ENCODE measurements around the gene AMH.

AMH gene

DNA sequence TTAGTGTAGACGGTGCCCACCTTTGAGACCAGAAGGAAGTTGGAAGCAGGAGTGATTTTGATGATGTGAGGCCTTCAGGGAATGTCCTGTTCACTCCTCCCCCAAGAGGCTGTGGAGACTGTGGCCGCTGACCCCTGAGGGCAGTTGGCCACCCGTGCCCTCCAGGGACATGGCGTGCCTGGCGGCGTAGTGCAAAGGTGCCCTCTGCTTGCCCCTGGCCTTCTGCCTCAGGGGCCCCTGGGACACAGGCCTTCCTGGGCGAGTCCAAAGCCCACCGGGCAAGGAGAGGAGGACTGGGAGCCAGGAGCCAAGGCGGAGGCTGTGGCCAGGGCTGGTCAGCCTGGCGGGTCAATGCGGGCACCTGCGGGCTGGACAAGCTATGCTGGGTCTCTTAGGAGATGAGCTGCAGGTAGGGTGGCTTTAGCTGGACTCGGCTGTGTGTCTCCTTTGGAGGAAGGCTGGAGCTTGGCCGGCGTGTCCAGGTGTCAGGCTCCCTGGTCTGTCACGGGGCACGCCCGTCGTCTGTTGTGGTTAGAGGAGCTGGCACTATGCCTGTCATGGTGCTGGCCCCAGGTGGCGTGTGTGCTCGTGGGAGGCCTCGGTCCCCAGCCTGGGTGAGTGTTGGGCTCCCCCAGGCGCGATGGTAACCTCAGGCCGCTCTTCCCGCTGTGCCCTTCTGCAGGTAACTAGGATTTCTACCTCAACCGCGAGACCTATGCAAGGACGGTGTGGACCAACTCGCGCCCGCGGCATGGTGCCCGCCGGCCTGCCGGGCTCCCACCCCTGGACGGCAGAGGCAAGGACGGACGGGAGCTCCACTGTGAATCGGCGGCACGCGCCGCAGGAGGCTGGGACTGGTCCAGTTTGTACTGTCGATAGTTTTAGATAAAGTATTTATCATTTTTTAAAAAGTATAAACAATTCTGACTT lies 19.8 kb upstream of the AMH start:
- peaks cover 70% of the 10 kb centered on the region for H3K36me3 ChIP-seq (ENCODE audit: control insufficient read depth, insufficient read depth, low read length)
- no peak overlapping the region for H3K4me3 ChIP-seq (ENCODE audit: extremely low read depth, insufficient read depth, low read length, poor library complexity, severe bottlenecking)
- H3K4me1 ChIP-seq (ENCODE audit: control insufficient read depth, insufficient read depth, low read length, poor library complexity, severe bottlenecking), result no peaks in the 10 kb centered on the region
- H3K27ac ChIP-seq (ENCODE audit: low read depth, low read length, severe bottlenecking), result no peak overlapping the region
- no peaks in the 10 kb centered on the region for H3K9me3 ChIP-seq (ENCODE audit: control insufficient read depth, low read length)
- 95 to 97% methylated on average over 35 to 39 of the region's 45 CpGs for WGBS, 2 experiments (ENCODE audit: insufficient coverage in 2 of 2)

DNA sequence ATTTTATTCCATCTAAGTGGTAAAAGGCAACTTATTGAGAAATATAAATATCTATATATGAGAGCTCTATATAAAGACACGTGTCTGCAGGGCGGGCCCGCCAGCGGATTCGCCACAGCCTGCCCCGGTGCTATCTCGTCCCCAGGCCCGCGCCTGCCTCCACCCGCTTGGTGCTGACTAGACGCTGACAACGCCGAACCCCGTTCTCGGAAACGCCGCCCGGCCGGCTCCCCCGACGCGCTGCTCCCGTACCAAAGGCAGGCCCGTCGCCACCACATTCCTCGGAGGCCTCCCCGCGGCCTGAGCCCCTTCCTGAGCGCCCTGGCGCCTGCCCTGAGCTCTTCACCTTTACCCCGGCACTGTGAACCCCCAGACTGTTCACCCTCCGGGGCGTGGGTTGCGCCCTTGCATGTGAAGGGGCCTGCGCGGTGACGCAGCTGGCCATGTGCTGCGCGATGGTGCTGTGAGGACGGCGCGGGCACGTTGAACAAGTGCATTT lies 19.0 kb upstream of the AMH start:
- Histone ChIP-seq H3K4me3 (ENCODE audit: extremely low read depth, insufficient read depth, low read length, poor library complexity, severe bottlenecking) (no peak overlapping the region), H3K27ac (ENCODE audit: low read depth, low read length, severe bottlenecking) (peak overlapping the region; percentile 10)
- 97% methylated on average over 43 of the region's 43 CpGs for WGBS, 2 experiments (ENCODE audit: insufficient coverage in 2 of 2)

DNA sequence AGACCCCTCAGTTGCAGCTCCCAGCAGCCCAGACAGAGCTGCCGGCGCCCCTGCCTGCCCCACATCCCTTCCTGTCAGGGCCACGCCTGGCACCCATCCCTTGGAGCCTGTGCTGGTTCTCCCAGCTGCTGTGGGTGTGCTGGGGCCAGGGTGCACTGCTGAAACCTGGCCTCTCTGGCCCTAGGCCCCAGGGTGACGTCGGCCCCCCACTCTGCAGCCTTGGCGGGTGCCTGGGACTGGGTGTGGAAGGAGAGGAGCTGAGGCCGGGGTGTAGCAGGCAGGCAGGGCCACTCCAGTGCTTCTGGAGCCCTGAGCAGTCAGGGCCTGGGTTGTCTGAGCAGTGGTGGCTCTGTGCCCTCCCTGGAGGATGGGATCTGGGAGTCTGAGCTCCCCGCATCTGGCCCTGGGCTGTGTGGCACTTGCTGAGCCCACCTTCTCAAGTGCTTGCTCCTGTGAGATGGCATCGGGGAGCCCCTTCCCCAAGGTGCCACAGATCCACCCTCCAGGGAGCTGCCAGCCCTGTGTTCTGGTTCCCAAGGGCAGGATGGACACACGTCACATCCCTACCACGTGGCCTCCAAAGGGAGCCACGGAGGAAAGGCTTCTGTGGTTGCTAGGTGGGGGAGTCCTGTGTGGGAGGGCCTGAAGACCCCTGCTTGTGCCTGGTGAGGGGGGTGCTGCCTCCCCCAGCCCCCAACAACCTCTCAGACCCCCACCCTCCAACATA lies 18.2 kb upstream of the AMH start:
- Histone ChIP-seq H3K4me1 (ENCODE audit: control insufficient read depth, insufficient read depth, low read length, poor library complexity, severe bottlenecking) (no peaks in the 10 kb centered on the region), H3K4me3 (ENCODE audit: extremely low read depth, insufficient read depth, low read length, poor library complexity, severe bottlenecking) (no peak overlapping the region), H3K36me3 (ENCODE audit: control insufficient read depth, insufficient read depth, low read length) (peaks cover 58% of the 10 kb centered on the region), H3K9me3 (ENCODE audit: control insufficient read depth, low read length) (no peaks in the 10 kb centered on the region), H3K27ac (ENCODE audit: low read depth, low read length, severe bottlenecking) (no peak overlapping the region)
- WGBS, 2 experiments (ENCODE audit: insufficient coverage in 2 of 2), result 92 to 93% methylated on average over 7 to 10 of the region's 12 CpGs

More for the DNA sequence above, 19.0 kb upstream of the AMH start:
- H3K36me3 ChIP-seq (ENCODE audit: control insufficient read depth, insufficient read depth, low read length), result peaks cover 67% of the 10 kb centered on the region
- no peaks in the 10 kb centered on the region for H3K9me3 ChIP-seq (ENCODE audit: control insufficient read depth, low read length)
- no peaks in the 10 kb centered on the region for H3K4me1 ChIP-seq (ENCODE audit: control insufficient read depth, insufficient read depth, low read length, poor library complexity, severe bottlenecking)

DNA sequence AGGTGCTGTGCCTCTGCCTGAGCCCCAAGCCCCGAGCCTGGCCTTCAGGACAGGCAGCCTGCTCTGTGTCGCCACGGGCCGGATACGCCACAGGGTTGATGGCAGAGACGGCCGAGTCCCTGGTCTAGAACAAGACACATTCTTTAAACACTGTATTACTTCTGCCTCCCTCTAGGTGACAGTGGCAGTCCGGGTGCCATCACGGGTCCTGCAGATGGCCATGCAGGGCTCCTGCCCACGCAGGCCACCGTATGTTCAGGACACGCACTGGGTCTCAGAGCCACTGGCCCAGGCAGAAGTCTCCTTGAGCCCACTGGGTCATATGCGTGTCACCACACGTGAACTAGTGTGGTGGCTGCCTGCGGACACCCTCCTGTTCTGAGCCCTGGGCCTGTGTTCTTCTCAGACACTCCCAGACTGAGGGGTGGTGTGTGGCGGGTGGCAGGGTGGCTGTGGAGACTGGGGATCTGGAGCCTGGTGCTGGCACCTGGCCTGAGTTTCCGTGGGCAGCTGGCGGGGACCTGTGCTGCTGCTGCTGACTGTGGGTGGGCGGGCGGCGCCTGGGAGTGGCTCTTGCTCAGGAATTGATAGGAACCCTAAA lies 17.4 kb upstream of the AMH start:
- WGBS, 2 experiments (ENCODE audit: insufficient coverage in 2 of 2), result 92 to 95% methylated on average over 21 of the region's 21 CpGs
- peaks cover 53% of the 10 kb centered on the region for H3K36me3 ChIP-seq (ENCODE audit: control insufficient read depth, insufficient read depth, low read length)

DNA sequence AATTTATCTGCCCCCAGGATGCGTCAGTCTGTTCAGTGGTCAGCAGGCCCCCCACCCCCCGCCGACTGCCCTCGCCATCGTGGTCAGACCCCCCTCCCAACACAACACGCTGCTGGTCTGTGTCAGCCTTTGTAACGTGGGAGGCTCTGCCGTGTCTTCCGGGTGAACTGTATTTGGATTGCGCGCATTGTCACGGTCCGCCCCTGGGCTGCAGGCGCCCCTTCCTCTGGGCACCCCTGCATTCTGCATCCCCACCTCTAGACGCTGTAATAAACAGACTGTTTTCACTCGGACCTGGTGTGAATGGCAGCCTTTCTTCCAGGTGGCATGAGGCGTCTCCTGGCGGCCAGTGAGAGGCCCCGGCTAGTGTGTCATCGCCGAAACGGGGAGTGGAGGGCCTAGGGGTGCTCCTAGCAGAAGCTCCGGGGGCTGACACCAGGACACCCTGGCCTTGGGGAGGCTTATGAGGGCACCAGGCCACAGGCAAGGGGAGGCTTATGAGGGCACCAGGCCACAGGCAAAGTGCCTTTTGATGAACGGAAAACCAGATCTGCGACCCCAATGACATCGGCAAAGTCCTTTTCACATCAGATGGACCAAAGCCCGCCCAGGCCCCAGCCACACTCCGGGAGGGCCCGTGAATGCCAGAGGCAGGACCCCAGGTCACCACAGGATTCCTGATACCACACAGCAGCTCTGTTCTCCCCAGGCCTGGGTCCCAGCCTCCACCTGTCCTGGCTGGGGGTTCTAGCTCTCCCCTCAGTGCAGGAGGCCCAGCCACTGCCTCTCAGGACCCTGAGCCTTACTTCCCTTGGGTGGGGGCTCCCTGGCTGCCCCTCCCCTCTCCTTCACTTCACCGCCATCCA lies 16.6 kb upstream of the AMH start:
- H3K4me3 ChIP-seq (ENCODE audit: extremely low read depth, insufficient read depth, low read length, poor library complexity, severe bottlenecking), result no peak overlapping the region
- no peaks in the 10 kb centered on the region for H3K9me3 ChIP-seq (ENCODE audit: control insufficient read depth, low read length)
- peaks cover 50% of the 10 kb centered on the region for H3K36me3 ChIP-seq (ENCODE audit: control insufficient read depth, insufficient read depth, low read length)
- 94 to 96% methylated on average over 20 to 29 of the region's 30 CpGs for WGBS, 2 experiments (ENCODE audit: insufficient coverage in 2 of 2)
- no peak overlapping the region for H3K27ac ChIP-seq (ENCODE audit: low read depth, low read length, severe bottlenecking)
- peaks cover under 1% of the 10 kb centered on the region for H3K4me1 ChIP-seq (ENCODE audit: control insufficient read depth, insufficient read depth, low read length, poor library complexity, severe bottlenecking)

More for the DNA sequence above, 17.4 kb upstream of the AMH start:
- Histone ChIP-seq H3K4me3 (ENCODE audit: extremely low read depth, insufficient read depth, low read length, poor library complexity, severe bottlenecking) (no peak overlapping the region), H3K27ac (ENCODE audit: low read depth, low read length, severe bottlenecking) (no peak overlapping the region), H3K4me1 (ENCODE audit: control insufficient read depth, insufficient read depth, low read length, poor library complexity, severe bottlenecking) (no peaks in the 10 kb centered on the region), H3K9me3 (ENCODE audit: control insufficient read depth, low read length) (no peaks in the 10 kb centered on the region)

DNA sequence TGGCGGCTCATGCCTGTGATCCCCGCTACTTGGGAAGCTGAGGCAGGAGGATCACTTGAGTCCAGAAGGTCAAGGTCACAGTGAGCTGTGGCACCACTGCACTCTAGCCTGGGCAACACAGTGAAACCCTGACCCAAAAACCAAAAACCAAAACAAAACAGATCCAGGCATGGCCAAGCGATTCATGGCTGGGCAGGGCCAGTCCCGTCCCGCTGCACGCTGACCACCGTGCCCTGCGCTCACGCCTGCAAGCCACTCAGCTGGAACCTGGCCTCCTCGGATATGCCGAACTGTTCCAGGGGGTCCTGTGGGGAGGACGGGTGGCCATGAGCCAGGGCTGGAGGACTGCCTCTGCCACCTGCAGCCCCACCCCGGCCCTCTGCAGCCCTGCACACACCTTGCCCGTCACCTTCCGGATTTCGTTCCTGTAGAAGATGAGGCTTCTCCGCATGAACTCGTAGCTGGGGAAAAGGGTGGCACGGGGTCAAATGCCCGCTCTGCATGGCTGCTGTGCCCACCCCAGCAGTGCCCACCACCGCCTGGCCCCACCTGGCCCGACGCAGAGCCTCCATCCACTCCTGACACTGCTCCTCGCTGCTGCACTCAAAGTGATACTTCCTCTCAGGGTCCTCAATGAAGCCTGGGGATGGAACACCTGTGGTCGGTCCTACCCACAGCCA lies 15.4 kb upstream of the AMH start:
- Histone ChIP-seq H3K36me3 (ENCODE audit: control insufficient read depth, insufficient read depth, low read length) (peaks cover 61% of the 10 kb centered on the region), H3K4me1 (ENCODE audit: control insufficient read depth, insufficient read depth, low read length, poor library complexity, severe bottlenecking) (peaks cover 12% of the 10 kb centered on the region), H3K4me3 (ENCODE audit: extremely low read depth, insufficient read depth, low read length, poor library complexity, severe bottlenecking) (no peak overlapping the region), H3K9me3 (ENCODE audit: control insufficient read depth, low read length) (no peaks in the 10 kb centered on the region), H3K27ac (ENCODE audit: low read depth, low read length, severe bottlenecking) (no peak overlapping the region)
- WGBS, 2 experiments (ENCODE audit: insufficient coverage in 2 of 2), result 95 to 96% methylated on average over 23 to 24 of the region's 25 CpGs

DNA sequence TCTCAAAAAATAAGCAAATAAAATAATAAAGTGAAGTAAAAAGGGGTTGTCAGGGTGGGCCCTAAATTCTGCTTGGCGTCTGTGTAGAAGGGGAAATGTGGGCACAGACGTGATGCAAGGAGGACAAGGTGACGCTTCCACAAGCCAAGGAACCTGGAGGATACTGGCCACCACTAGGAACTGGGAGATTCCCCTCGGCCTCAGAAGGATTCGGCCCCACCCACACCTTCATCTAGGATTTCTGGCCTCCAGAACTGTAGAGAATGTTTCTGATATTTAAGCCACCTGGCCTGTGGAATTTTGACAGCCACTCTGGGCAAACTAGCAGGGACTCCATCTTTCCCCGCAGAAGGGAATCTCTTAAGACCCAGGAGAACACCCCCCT lies 14.1 kb upstream of the AMH start:
- peak overlapping the region; percentile 99 for H3K4me3 ChIP-seq (ENCODE audit: extremely low read depth, insufficient read depth, low read length, poor library complexity, severe bottlenecking)
- 73 to 78% methylated on average over 4 to 6 of the region's 6 CpGs for WGBS, 2 experiments (ENCODE audit: insufficient coverage in 2 of 2)
- no peak overlapping the region for H3K27ac ChIP-seq (ENCODE audit: low read depth, low read length, severe bottlenecking)
- H3K36me3 ChIP-seq (ENCODE audit: control insufficient read depth, insufficient read depth, low read length), result peaks cover 53% of the 10 kb centered on the region
- no peaks in the 10 kb centered on the region for H3K9me3 ChIP-seq (ENCODE audit: control insufficient read depth, low read length)
- peaks cover 20% of the 10 kb centered on the region for H3K4me1 ChIP-seq (ENCODE audit: control insufficient read depth, insufficient read depth, low read length, poor library complexity, severe bottlenecking)

DNA sequence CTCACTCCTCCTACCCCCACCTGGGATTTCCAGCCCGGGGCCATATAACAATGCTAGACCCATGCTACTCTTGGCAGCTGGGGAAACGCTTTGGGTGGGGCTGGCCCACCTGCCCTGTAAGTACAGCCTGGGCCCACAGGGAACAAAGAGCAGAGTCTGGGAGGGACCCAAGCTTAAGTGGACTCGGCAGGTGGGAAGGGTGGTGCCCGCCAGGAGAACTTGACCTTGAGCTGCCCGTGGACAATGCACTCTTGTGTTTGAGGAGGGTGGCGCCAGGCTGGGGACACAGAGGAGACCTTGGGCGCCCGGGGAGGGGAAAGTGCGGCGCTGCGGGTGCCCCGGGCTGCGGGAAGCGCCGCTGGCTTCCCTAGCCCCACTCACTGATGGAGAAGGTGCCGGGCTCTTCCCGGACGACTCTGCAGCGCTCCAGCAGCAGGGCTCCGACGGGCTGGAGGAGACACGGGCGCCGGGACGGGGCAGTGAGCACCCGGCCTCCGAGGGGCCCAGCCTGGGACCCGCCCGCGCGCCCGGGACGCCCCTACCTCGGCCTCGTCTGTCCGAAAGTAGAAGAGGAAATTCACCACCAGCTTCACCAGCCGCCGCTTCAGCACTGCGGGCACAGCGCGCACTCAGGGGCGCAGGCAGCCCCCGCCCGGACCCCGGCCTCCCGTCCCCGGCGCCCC lies 13.6 kb upstream of the AMH start:
- WGBS, 2 experiments (ENCODE audit: insufficient coverage in 2 of 2), result 0 to 1% methylated on average over 24 to 37 of the region's 48 CpGs
- Histone ChIP-seq H3K36me3 (ENCODE audit: control insufficient read depth, insufficient read depth, low read length) (peaks cover 53% of the 10 kb centered on the region), H3K9me3 (ENCODE audit: control insufficient read depth, low read length) (no peaks in the 10 kb centered on the region), H3K27ac (ENCODE audit: low read depth, low read length, severe bottlenecking) (peak overlapping the region; percentile 98), H3K4me1 (ENCODE audit: control insufficient read depth, insufficient read depth, low read length, poor library complexity, severe bottlenecking) (peaks cover 25% of the 10 kb centered on the region), H3K4me3 (ENCODE audit: extremely low read depth, insufficient read depth, low read length, poor library complexity, severe bottlenecking) (peak overlapping the region; percentile 99)

DNA sequence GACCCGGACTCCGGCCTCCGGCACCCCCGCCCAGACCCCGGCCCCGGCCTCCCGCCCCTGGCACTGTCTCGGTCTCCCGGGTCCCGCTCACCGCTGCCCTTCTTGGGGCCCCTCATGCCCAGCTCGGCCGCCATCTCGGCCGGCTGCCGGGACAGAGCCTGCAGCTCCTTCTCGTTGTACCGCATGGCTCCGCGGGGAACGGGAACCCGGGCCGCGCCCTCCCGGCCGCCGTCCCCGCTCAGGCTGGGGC lies 13.1 kb upstream of the AMH start:
- peaks cover 54% of the 10 kb centered on the region for H3K36me3 ChIP-seq (ENCODE audit: control insufficient read depth, insufficient read depth, low read length)
- H3K4me3 ChIP-seq (ENCODE audit: extremely low read depth, insufficient read depth, low read length, poor library complexity, severe bottlenecking), result peak overlapping the region; percentile 99
- WGBS, 2 experiments (ENCODE audit: insufficient coverage in 2 of 2), result 0 to 1% methylated on average over 17 to 21 of the region's 28 CpGs
- H3K4me1 ChIP-seq (ENCODE audit: control insufficient read depth, insufficient read depth, low read length, poor library complexity, severe bottlenecking), result peaks cover 30% of the 10 kb centered on the region
- no peaks in the 10 kb centered on the region for H3K9me3 ChIP-seq (ENCODE audit: control insufficient read depth, low read length)
- H3K27ac ChIP-seq (ENCODE audit: low read depth, low read length, severe bottlenecking), result peak overlapping the region; percentile 98

All from mesodermal cell (in vitro differentiated cells).